ENCODE data around the gene PROZ.

PROZ gene

DNA sequence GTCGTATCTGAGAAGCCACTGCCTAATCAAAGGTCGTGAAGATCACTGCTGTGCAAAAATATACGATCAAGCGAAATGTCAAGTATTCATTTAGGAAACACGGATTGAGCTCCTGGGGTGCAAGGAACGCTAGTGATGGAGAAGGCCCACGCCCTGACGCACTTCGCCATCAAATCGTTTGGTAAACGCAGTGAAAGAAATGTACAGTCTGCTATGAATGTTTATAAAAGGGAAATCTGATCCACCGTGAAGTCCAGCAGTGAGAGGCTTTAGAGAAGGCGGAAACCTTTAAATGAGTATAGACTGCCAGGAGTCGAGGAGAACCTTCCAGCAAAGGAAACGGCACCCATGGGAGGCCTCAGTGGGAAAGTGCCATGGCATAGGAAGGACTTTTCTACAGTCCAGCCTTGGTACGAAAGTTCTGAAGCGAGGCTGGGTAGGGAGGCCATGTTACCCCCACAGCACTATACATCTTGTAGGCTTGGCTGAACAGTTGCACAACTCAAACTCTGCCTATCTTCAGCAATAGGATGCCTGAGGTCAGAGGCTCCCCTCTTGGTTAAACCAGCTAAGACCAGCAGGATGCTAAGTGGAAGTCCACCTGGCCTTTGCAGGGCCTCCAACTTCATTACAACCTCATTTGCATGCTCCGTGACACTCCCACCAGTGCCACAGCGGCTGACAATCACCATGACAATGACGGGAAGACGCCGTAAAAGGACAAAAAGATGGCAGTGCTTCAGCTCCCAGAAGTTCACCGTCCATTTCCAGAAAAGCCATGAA lies 29.6 kb downstream of the PROZ start:
- no peak overlapping the region for H3K4me3 ChIP-seq (ENCODE audit: low read length)
- H3K27me3 ChIP-seq (ENCODE audit: insufficient read depth, low read length), result no peaks in the 10 kb centered on the region
- H2AFZ ChIP-seq (ENCODE audit: low read depth, low read length), result no peak overlapping the region
- H3K4me1 ChIP-seq (ENCODE audit: insufficient read depth, low read length), result no peaks in the 10 kb centered on the region
- no peaks in the 10 kb centered on the region for H3K9me3 ChIP-seq (ENCODE audit: low read length)
- peaks cover 72% of the 10 kb centered on the region for H3K36me3 ChIP-seq (ENCODE audit: insufficient read depth, low read length)

DNA sequence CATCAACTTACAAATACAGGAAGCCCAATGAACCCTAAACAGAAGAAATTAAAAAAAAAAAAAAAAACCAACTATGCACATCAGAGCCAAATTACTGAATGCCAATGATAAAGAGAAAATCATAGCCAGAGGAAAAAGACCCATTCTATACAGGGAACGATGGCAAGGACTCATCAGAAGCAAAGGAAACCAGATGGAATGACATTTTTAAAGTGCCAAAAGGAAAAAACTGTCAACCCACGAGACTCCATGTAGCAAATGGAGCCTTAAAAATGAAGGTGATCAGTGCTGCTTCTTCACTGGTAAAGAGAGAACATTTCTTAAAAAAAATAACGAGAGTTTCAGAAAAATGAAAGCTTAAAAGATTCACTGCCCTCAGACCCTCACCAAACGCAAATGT lies 31.7 kb downstream of the PROZ start:
- Histone ChIP-seq H3K36me3 (ENCODE audit: insufficient read depth, low read length) (peaks cover 77% of the 10 kb centered on the region), H3K9me3 (ENCODE audit: low read length) (no peaks in the 10 kb centered on the region), H3K4me3 (ENCODE audit: low read length) (no peak overlapping the region), H3K27me3 (ENCODE audit: insufficient read depth, low read length) (no peaks in the 10 kb centered on the region), H2AFZ (ENCODE audit: low read depth, low read length) (no peak overlapping the region), H3K4me1 (ENCODE audit: insufficient read depth, low read length) (no peaks in the 10 kb centered on the region)

DNA sequence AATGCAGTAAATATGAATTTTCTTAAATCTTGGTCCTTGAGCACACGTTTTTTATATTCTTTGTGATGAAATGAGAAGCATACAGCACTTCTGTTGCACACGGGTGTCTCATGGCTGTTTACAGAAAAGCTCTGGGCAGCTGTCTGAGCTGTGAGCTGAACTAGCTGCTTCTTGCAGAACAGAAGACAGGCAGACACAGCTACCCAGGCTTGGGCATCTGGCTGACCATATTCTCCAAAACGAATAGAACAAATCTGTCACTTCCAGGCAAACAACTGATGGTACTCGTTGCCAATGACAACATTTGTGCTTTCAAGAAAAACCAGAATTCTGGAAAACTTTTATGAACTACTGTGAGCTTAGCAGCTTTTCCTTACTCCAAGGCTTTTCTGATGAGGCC lies 33.8 kb downstream of the PROZ start:
- H2AFZ ChIP-seq (ENCODE audit: low read depth, low read length), result no peak overlapping the region
- no peaks in the 10 kb centered on the region for H3K4me1 ChIP-seq (ENCODE audit: insufficient read depth, low read length)
- H3K9me3 ChIP-seq (ENCODE audit: low read length), result no peaks in the 10 kb centered on the region
- peaks cover 79% of the 10 kb centered on the region for H3K36me3 ChIP-seq (ENCODE audit: insufficient read depth, low read length)
- H3K4me3 ChIP-seq (ENCODE audit: low read length), result no peak overlapping the region
- H3K27me3 ChIP-seq (ENCODE audit: insufficient read depth, low read length), result no peaks in the 10 kb centered on the region

DNA sequence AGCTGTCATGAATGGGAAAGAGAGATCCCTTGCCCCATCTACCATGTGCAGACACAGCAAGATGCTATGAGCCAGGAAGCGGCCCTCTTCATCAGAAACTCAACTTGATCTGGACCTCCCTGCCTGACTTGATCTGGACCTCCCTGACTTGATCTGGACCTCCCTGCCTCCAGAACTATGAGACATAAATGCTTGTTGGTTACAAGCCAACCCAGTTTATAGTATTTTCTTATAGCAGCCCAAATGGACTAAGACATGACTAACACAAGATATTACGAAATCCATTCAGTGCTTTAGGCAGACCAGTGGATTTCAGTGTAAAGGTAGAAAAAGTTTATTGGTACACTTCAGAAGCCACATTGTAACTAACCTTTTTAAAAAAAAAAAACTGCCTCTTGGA lies 34.5 kb downstream of the PROZ start:
- no peaks in the 10 kb centered on the region for H3K4me1 ChIP-seq (ENCODE audit: insufficient read depth, low read length)
- no peaks in the 10 kb centered on the region for H3K27me3 ChIP-seq (ENCODE audit: insufficient read depth, low read length)
- H3K9me3 ChIP-seq (ENCODE audit: low read length), result no peaks in the 10 kb centered on the region
- no peak overlapping the region for H3K4me3 ChIP-seq (ENCODE audit: low read length)
- no peak overlapping the region for H2AFZ ChIP-seq (ENCODE audit: low read depth, low read length)
- peaks cover 78% of the 10 kb centered on the region for H3K36me3 ChIP-seq (ENCODE audit: insufficient read depth, low read length)

DNA sequence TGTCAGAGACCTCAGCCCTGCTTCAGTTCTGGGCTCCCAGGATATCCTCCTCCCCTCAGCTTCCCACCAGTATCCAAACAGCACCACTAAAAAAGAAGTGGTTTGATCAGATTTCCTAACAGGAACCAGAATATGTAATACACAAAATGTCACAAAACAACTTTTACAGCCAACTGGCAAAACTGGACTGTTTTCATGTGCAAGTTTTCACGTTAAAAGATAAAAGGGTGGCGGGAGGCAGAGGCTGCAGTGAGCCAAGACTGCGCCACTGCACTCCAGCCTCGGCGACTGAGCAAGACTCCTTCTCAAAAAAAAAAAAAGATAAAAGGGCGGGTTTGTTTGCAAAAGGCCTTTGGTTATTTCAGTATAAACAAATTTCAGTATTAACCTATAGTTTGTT lies 36.9 kb downstream of the PROZ start:
- H3K9me3 ChIP-seq (ENCODE audit: low read length), result no peaks in the 10 kb centered on the region
- no peak overlapping the region for H3K4me3 ChIP-seq (ENCODE audit: low read length)
- no peak overlapping the region for H2AFZ ChIP-seq (ENCODE audit: low read depth, low read length)
- H3K4me1 ChIP-seq (ENCODE audit: insufficient read depth, low read length), result no peaks in the 10 kb centered on the region
- H3K36me3 ChIP-seq (ENCODE audit: insufficient read depth, low read length), result peaks cover 79% of the 10 kb centered on the region
- no peaks in the 10 kb centered on the region for H3K27me3 ChIP-seq (ENCODE audit: insufficient read depth, low read length)

DNA sequence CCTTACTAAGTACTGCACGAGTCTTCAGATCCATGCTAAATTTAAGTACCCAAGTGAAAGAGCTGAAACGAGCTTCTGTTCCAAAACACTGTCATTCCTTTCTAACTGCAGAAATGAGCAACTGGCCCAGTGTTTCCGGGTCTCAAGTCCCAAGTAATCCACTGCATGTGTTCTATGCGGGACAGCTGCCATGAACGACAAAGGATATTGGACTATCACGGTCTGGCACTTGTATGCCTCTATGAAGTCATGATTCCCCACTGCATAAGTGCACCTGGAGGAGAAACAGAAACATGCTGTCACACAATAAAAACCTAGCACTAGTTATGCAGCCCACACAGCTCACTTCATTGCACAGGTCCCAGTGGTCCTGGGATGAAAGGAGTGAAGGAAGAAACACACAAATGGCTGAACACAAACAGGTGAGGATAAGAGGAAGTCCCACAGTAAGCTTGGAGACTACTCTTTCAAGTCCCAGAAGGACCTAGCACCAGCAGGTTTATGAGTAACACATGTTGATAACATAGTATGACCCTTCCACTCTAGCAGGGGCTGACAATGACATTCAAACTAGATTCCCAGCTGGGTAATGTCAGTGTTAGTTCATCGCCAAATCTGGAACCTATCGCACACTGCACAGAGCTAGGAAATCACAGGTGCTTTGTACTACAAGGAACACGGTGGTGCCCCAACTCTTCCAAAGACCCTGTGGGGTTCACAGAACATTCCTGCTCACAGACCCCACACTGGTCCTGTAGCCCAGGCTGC lies 38.7 kb downstream of the PROZ start:
- peaks cover 67% of the 10 kb centered on the region for H3K36me3 ChIP-seq (ENCODE audit: insufficient read depth, low read length)
- no peak overlapping the region for H2AFZ ChIP-seq (ENCODE audit: low read depth, low read length)
- no peaks in the 10 kb centered on the region for H3K4me1 ChIP-seq (ENCODE audit: insufficient read depth, low read length)
- no peak overlapping the region for H3K4me3 ChIP-seq (ENCODE audit: low read length)
- no peaks in the 10 kb centered on the region for H3K9me3 ChIP-seq (ENCODE audit: low read length)
- no peaks in the 10 kb centered on the region for H3K27me3 ChIP-seq (ENCODE audit: insufficient read depth, low read length)

DNA sequence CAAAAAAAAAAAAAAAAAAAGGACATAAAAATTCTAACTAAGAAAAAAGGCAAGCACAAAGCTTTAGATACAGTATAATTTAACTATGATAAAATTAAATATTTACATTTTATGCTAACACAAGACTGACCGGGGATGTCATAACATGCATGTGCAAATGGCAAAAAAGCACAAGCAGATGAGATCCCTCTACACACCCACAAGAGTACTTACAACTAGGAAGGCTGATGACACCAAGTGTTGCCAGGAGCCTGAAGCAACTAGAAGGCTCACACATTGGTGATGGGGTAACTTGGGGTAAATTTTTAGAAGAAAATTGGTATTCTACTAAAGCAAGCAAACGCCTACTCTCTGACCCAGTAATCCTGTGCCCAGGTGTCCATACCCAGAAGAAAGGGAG lies 43.4 kb downstream of the PROZ start:
- H3K36me3 ChIP-seq (ENCODE audit: insufficient read depth, low read length), result peaks cover 48% of the 10 kb centered on the region
- H3K4me3 ChIP-seq (ENCODE audit: low read length), result no peak overlapping the region
- no peak overlapping the region for H2AFZ ChIP-seq (ENCODE audit: low read depth, low read length)
- H3K4me1 ChIP-seq (ENCODE audit: insufficient read depth, low read length), result peaks cover 5% of the 10 kb centered on the region
- no peaks in the 10 kb centered on the region for H3K9me3 ChIP-seq (ENCODE audit: low read length)
- H3K27me3 ChIP-seq (ENCODE audit: insufficient read depth, low read length), result no peaks in the 10 kb centered on the region

DNA sequence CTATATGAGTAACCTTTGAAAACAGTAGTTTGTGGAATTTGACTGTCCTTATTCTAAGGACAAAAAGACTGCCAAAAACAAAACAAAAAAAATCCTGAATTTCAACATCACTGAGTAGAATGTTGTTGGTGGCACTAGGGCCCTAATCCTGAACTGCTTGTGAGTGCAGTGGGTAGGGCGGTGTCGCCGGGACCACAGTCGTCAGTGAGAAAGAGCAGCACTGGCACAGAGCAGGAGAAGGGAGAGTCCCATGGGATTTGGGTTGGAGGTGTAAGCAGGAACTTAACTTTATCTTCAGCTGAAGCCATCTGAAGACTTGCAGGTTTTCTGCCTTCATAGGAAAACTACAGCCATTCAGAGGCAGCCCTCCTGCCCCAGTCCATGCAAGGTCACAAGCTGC lies 44.5 kb downstream of the PROZ start:
- Histone ChIP-seq H2AFZ (ENCODE audit: low read depth, low read length) (no peak overlapping the region), H3K4me3 (ENCODE audit: low read length) (no peak overlapping the region), H3K9me3 (ENCODE audit: low read length) (no peaks in the 10 kb centered on the region), H3K27me3 (ENCODE audit: insufficient read depth, low read length) (no peaks in the 10 kb centered on the region), H3K4me1 (ENCODE audit: insufficient read depth, low read length) (peaks cover 15% of the 10 kb centered on the region), H3K36me3 (ENCODE audit: insufficient read depth, low read length) (peaks cover 41% of the 10 kb centered on the region)

DNA sequence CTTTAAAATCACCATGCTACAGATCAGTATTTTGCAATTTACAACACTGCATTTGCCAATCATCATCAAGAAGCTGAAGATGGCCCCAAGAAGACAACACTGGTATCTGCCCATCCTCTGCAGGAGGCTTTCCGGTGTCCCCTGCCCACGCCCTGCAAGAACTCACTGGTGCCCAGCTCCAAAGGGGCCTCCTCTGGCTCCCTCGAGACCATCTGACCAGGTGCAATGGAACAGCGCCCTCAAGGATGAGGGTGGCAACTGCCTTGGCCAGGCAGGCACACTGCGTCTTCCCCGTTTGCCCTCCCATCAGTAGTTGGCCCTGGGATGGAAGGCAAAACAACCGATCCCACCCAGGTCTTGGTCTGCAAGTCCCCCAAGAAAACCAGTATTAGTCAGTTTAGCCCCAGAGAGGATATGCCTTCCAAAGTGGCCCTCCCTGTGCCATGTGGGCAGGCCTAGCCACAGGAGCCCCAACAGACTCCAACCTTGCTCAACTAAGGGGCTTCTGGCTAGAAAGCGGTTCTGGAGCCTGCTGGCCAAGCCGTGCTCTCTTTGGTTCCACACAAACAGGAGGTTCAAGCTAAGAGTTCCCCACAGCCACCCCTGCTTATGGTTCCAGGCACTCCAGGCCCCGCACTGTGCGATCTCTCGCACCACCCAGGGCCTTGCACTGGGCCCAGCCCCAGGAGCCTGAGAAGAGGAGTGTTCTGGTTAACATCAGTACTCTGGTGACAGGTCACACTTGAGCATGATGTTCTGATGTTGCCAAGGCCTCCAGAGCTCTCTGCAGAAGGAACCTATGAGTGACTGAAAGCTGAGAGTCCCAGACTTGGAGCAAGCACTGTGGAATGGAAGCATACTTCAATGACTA lies 45.3 kb downstream of the PROZ start:
- no peaks in the 10 kb centered on the region for H3K27me3 ChIP-seq (ENCODE audit: insufficient read depth, low read length)
- H3K4me1 ChIP-seq (ENCODE audit: insufficient read depth, low read length), result peaks cover 15% of the 10 kb centered on the region

DNA sequence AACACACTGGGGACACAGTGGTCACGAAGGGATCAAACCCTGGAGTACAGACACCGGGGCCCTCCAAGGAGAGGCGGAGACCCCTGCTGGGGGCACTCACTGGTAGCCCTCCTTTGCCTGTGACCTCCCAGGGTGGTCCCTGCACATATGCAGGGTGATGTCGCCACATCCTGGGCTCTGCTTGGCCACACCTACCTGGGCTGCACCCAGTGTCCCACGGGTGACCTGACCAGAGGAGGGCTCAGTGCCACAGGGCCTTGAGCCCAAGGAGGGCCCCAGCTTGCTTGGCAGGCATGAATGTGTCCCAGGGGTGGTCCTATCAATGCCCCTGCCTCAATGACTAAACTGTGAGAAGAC lies 45.9 kb downstream of the PROZ start:
- no peak overlapping the region for H2AFZ ChIP-seq (ENCODE audit: low read depth, low read length)
- H3K4me1 ChIP-seq (ENCODE audit: insufficient read depth, low read length), result peaks cover 15% of the 10 kb centered on the region
- no peaks in the 10 kb centered on the region for H3K9me3 ChIP-seq (ENCODE audit: low read length)
- peaks cover 33% of the 10 kb centered on the region for H3K36me3 ChIP-seq (ENCODE audit: insufficient read depth, low read length)
- no peak overlapping the region for H3K4me3 ChIP-seq (ENCODE audit: low read length)
- no peaks in the 10 kb centered on the region for H3K27me3 ChIP-seq (ENCODE audit: insufficient read depth, low read length)

More for the DNA sequence above, 45.3 kb downstream of the PROZ start:
- Histone ChIP-seq H3K36me3 (ENCODE audit: insufficient read depth, low read length) (peaks cover 39% of the 10 kb centered on the region), H3K4me3 (ENCODE audit: low read length) (no peak overlapping the region), H3K9me3 (ENCODE audit: low read length) (no peaks in the 10 kb centered on the region), H2AFZ (ENCODE audit: low read depth, low read length) (no peak overlapping the region)

DNA sequence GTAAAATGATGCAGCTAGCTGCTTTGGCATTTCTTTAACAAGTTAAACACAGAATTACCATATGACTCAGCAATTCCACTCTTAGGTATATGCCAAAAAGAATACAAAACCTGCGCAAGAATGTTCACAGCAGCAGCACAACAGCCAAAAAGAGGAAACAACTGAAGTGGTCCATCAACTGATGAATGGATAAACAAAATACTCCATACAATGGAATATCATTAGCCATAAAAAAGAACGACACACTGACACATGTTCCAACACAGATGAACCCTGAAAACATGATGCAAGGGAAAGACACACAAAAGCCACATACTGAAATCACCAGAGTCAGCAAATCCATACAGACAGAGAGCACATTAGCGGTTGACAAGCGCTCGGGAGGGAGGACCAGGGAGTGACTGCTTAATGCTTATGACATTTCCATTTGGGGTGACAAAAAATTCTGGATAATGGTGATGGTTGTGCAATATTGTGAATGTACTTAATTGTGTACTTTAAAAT lies 47.0 kb downstream of the PROZ start:
- peaks cover 20% of the 10 kb centered on the region for H3K4me1 ChIP-seq (ENCODE audit: insufficient read depth, low read length)
- H3K4me3 ChIP-seq (ENCODE audit: low read length), result no peak overlapping the region
- H2AFZ ChIP-seq (ENCODE audit: low read depth, low read length), result no peak overlapping the region
- H3K27me3 ChIP-seq (ENCODE audit: insufficient read depth, low read length), result no peaks in the 10 kb centered on the region
- H3K36me3 ChIP-seq (ENCODE audit: insufficient read depth, low read length), result peaks cover 22% of the 10 kb centered on the region
- H3K9me3 ChIP-seq (ENCODE audit: low read length), result no peaks in the 10 kb centered on the region

DNA sequence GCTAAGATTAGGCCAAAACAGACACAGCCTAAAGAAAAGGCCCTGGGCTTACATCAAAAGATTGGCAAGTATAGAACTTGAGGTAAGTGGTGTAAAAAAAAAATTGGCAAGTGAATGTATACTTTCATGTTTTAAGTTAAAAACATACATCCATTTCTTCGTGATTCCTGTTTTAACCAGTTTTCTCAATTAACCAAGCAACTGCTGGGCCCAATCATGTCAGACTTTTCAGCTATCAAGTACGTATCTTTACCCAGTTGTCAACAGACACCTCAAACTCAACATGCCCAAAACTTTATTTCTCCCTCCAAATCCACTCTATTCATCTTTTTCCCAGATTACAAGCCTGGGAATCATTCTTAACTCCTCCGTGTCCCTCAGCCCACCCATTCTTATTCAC lies 49.0 kb downstream of the PROZ start:
- peaks cover 2% of the 10 kb centered on the region for H3K9me3 ChIP-seq (ENCODE audit: low read length)
- peaks cover 30% of the 10 kb centered on the region for H3K36me3 ChIP-seq (ENCODE audit: insufficient read depth, low read length)
- H3K4me1 ChIP-seq (ENCODE audit: insufficient read depth, low read length), result peaks cover 26% of the 10 kb centered on the region
- no peak overlapping the region for H2AFZ ChIP-seq (ENCODE audit: low read depth, low read length)
- peak overlapping the region; percentile 95 for H3K4me3 ChIP-seq (ENCODE audit: low read length)
- H3K27me3 ChIP-seq (ENCODE audit: insufficient read depth, low read length), result no peaks in the 10 kb centered on the region
